T47D (cell line): ENCODE results near the gene PRKAA1.
"Not testable (repeated sequence)": the region's sequence is repeated elsewhere in the genome, so short reads cannot be mapped to it uniquely, and the experiment has no call there.

Source experiments
- DNase-seq, 2 experiments: peaks; one replicate each; pipeline versions ENCODE4 v3.0.0 to v3.0.0-alpha.2; 2011 to 2012; ENCODE audit warnings: low read depth in 1 of 2, low spot score in 1 of 2
- JUND ChIP-seq: IDR thresholded peaks from 2 replicates; pipeline ENCODE4 v1.6.1; 2012; ENCODE audit warnings: low read depth
- in situ Hi-C: cut with HindIII; loops from 2 replicates; pipeline ENCODE4 v1.10.0; 2016; ENCODE audit warnings: low sequenced_read_pairs, low pct_unique_long_range_greater_than_20kb

Gene PRKAA1

DNA sequence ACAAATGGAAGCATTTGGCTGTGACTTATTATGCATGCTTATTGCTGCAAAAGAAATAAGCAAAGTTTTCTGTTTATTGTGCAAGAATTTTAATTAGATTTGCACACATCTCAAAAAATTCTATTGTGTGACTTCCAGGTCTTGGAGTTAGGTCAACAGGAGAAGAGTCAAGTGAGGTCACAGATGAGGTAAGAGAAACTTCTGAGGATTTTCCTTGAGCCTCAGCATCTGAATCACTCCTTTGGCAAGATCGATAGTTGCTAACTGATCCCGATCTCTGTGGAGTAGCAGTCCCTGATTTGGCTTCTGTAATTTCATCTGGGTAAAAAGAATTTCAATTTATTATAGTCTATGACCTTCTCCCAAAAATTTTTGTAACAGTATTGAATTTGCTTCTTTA lies 35.5 kb downstream of the PRKAA1 start:
- in situ Hi-C loops: no loop called here
- no peak for DNase-seq
- TF ChIP-seq JUND: no peak

DNA sequence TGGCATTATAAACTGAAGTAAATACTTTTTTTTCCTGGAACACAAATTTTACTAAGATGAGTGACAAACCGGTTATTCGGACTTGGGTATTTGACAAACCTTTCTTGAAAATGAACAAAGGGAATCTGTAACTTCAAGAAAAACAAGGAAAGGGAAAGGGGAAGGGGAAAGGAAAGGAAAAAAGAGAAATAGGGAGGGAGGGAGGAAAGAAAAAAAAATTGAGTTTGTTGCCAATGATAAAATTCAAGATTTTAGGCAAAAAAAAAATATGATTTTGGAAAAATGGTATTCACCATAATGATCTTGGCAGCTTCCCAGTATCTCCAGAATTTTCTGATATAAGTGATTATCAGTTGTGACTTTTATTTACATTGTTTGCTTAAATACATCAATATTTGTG lies 40.8 kb downstream of the PRKAA1 start:
- in situ Hi-C loops: no loop called here
- no peak for DNase-seq
- no peak for TF ChIP-seq JUND

DNA sequence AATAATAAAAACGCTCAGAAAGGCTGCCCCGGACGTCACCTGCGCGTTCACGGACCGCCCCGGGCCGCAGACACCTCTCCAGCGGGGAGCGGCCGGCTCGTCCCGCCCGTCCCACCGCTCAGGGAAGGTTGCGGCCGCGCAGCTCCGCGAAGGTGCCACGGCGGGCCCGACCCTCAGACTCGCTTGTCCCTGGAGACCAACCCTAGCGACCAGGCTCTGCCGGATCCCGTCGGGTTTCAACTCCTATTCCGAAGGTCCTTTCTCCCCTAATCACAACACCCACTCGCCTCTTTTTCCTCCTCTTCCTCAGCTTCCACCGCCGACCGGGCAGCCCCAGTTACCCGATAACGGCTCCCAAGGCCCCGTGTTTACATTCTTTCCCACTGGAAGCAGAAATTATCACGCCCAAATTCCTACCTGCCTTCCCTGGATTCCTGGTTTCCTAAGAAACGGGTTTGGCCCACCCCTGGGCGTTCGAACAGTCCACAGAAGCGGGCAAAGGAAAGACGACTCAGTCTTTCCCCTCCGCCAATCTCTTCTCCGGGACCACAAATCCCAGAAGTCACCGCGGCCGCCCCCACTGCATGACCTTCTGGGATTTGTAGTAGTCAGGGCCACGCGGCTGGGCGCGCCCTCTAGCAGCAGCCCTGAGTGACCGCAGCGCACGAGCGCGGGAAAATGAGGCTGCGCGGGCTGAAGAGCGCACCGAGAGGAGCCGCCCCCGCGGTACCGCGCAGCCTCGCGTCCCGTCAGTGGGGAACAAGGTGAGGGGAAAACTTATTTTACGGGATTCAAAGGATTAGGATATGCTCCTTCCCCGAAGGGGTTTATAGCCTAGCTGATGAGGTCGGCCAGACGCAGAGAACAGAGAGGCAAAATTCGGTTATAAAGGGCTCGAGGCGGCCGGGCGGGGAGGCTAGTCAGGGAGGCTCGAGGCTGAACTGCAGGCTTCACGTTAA lies 42.5 kb downstream of the PRKAA1 start, which contains the start of gene TTC33:
TSS of gene TTC33 (minus strand) at position 555 of the 959 bp plus-strand sequence. CDS start 8,943 bp downstream, outside the sequence.
- in situ Hi-C loops: no loop called here
- DNase-seq: peak; percentile 97 to 98
- TF ChIP-seq JUND: no peak

DNA sequence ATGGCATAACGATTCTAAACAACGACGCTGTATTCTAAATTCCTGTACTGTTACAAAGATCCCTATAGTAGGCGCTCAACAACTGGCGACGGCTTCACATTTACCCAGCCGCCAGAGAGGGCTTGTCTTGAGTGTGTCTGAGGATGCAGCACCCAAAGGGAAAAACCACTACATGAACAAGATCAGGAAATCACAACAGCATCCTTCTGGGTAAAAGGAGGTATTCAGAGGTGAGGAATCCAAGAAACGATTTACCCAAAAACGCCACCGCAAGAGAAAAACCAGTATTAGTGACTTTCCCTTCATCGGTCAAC lies 43.1 kb downstream of the PRKAA1 start:
- DNase-seq: peak; percentile 90
- no peak for TF ChIP-seq JUND
- in situ Hi-C loops: no loop called here

DNA sequence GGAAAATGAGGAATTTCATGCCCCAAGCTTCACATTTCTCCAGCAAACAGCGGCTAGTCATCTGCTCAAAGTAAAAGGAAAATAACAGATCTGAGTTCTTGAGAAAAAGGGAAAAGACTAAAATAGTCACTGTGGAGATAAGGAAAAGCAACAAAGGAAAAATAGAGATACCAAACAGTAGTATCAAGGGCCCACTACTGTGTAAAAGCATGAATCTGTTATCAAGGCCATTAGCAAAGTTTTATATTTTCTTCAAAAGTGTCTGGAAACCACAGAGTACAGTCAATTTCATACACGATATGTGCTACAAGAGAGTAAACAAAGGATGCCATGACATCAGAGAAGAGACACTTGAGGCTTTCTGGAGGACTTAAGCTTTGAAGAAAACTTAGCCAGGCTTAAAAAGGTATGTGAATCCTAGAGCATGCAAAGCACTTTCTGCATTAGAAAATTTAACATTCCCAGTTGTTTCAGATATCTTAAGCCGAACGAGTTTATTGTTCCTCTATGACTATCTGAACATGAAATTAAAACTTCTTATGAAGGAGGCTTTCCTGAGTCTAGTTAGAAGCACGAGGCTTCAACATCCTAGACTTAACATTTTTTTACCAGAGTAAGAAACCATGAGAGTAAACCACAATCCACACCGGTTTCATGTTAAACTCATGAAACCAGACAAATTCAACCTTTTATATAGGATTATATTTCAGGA lies 43.6 kb downstream of the PRKAA1 start:
- TF ChIP-seq JUND: no peak
- DNase-seq: peak; percentile 27 to 31
- in situ Hi-C loops: no loop called here

DNA sequence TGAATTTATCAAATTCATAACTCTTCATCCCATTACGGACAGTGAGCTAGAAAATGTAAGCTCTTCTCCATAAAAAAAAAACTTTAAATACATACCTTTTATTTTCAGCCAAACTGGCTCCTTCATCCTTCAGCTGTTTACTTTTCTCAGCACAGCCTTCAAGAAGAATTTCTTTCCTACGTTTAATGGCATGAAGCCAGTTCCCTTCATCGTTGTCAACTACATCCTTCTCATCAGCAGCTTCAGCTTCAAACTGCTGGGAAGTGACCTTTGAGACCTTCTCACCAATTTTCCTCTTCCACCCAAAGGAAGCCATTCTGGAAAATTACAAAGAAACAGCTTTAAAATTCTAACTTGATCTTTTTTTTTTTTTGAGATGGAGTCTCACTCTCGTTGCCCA lies 51.5 kb downstream of the PRKAA1 start:
- TF ChIP-seq JUND: no peak

DNA sequence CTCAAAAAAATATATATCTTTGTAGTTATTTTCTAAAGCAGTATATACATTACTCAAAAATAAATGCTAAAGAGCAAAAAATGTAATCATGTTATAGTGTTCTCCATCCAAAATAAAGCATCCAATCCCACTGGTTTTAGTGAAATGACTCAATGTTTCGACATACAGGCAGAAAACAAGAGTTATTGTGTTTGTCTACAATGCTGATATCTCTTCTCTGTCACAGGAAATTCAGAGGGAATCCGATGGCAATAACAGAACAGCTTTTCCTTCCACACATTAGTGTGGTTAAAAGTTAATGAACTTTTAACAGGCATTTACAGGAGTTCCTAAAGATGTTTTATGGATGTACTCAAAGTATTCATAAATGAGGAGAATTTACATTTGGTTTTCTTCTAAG lies 54.4 kb downstream of the PRKAA1 start:
- in situ Hi-C loops: no loop called here
- DNase-seq: no peak
- TF ChIP-seq JUND: no peak

More for the DNA sequence above, 51.5 kb downstream of the PRKAA1 start:
- in situ Hi-C loops: no loop called here
- peak in 1 of 2 experiments; percentile 45 for DNase-seq

DNA sequence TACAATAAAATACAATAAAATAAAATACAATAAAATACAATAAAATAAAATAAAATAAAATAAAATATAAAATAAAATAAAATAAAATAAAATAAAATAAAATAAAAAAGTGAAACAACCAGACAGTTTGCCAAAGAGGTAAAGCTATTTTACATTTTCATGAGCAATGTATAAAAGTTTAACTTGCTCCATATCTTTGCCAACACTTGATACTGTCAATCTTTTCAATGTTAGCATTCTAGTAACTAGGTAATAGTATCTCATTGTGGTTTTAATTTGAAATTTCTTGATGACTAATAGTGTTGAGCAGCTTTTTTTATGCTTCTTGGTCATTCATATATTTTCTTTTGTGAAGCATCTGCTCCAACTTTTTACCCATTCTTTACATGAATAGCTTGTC lies 59.7 kb downstream of the PRKAA1 start:
- in situ Hi-C loops: no loop called here
- TF ChIP-seq JUND: no peak
- DNase-seq: no peak

DNA sequence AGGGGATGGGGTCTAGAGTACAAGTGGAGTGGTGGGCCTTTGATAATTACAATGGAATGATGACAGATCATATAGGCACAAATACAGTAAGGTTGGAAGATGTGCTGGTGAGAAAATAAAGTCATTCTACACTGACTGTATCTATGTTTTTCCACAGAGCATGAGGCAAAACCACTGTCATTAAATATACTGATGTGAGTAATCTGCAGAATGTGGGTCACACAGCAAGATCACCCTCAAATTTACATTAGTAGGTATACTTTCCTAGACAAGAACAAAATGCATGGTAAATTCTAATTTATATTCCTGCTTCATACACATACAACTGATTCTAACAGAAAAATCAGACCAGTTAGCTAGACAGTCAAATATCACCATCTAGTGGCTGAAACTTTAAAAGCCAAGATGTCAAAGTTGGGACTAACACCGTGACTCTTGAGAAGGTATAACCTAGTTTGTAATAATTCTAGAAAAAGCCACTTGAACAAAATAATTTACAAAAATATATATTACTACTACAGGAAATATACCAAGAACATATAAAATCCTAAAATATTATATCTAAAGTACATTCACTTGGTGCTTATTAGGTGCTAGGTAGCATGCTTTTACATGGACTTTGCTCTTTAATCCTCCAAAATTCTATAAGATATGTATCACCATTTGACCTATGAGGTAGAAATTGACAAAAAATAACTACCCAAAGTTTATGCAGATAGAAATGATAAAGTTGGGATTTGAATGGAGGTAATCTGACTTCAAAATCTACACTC lies 61.9 kb downstream of the PRKAA1 start:
- no peak for TF ChIP-seq JUND
- peak; percentile 66 to 83 for DNase-seq
- in situ Hi-C loops: no loop called here

DNA sequence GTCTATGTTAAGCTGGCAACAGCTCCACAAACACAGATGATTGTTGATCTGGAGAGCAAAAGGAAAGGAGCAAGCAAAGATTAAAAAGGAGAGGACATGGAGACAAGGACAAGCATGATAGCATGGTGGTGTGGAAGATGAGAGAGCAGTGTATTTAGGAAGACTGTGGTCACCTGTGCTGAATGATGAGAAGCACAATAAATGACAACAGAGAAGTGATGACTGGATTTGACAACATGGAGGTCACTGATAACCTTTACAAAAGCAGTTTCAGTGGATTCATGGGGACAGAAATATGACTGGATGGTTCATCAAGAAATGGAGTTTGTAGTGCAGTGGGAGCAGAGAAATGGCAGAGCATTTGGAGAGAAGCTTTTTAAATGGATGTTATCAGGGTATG lies 62.6 kb downstream of the PRKAA1 start:
- in situ Hi-C loops: no loop called here
- TF ChIP-seq JUND: no peak
- no peak for DNase-seq

DNA sequence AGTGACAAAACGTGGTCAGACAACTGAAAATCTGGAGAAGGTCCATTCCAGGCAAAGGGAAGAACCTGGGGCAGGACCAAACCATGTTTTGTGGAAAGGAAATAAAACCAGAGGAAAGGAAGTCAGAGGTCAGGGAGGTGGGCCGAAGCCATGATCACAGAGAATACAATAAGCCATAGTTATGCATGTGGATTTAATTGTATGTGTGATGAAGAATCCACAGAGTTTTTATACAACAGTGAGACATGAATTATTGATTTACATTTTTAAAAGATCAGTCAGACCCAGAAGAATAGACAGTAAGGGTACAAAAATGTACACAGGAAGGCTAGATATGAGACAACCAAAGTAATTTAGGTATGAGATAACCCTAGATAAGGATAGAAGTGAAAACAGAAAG lies 63.2 kb downstream of the PRKAA1 start:
- DNase-seq: no peak
- in situ Hi-C loops: no loop called here
- no peak for TF ChIP-seq JUND

DNA sequence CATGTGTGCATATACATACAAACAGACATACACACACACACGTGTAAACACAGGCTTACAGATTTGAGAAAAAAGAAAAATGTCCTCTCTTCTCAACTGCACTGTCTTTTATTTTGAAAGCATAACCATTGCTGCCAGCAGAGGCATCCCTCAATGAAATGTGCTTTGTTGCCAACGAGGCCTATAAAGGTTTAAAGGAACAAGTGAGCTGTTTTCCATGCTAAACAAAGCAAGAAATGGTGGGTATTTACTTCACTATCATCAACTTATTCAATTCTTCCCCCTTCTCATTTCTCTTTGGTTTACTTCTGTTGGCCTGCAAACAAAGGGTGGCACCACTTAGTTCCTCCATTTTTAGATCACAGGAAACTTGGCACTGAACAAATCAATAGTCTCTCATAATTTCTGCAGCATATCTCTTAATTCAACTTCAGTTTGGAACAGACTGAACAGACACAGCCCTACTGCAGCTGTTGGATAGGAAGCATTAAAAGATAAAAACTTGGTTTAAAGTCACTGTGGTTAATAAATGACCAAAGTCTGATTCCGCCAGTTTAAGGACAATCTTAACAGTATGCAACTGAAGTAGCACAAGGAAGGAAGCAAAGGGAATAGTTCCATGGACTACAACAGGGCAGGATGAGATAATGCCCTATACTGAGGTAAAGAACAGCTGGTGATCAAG lies 64.2 kb downstream of the PRKAA1 start:
- in situ Hi-C loops: no loop called here
- no peak for DNase-seq
- no peak for TF ChIP-seq JUND

DNA sequence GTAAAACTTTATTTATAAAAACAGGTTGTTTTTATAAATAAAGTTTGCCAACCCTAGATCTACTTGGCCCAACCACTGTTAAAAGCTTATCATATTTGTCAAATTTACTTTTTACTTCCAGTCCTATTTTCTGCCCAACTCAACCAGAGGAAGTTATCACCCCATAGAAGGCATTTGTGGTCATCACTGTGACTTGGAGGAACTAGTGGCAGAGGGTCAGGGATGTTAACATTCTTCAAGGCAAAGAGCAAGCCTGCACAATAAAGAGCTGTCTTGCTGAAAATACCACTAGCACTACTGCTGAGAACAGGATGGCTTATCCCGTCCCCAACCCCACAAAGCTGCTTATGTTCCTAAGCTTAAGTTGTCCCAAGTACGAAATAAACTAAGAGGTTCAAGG lies 64.7 kb downstream of the PRKAA1 start:
- in situ Hi-C loops: no loop called here
- no peak for TF ChIP-seq JUND
- DNase-seq: no peak

DNA sequence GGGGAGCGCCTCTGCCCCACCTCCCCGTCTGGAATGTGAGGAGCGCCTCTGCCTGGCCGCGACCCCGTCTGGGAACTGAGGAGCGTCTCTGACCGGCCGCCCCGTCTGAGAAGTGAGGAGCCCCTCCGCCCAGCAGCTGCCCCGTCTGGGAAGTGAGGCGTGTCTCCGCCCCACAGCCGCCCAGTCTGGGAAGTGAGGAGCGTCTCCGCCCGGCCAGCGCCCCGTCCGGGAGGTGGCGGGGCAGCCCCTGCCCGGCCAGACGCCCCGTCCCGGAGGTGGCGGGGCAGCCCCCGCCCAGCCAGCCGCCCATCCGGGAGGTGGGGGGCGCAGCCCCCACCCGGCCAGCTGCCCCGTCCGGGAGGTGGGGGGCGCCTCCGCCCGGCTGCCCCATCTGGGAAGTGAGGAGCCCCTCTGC lies 75.7 kb downstream of the PRKAA1 start:
- DNase-seq, in situ Hi-C loops: not testable (repeated sequence)
